Esophagus muscularis mucosa (tissue), 3 donors: Measurements from ENCODE around the gene GPR62.

Experiments used
- EP300 ChIP-seq: sonication (generic); formaldehyde crosslinking; IDR thresholded peaks from one replicate; pipeline ENCODE4 v1.6.1; 2017; ENCODE audit warnings: antibody characterized with exemption
- TF ChIP-seq, protein P1 (sequence below), 3 experiments: fragments of 200-600 bp in 2 of 3; fragments of 450-650 bp in 1 of 3; sonication (generic) in 2 of 3; IDR thresholded peaks; one replicate each; pipeline ENCODE4 v1.5.1; 2017 to 2019; ENCODE audit warnings: antibody characterized with exemption in 3 of 3, mild to moderate bottlenecking in 2 of 3, moderate library complexity in 1 of 3

DNA sequence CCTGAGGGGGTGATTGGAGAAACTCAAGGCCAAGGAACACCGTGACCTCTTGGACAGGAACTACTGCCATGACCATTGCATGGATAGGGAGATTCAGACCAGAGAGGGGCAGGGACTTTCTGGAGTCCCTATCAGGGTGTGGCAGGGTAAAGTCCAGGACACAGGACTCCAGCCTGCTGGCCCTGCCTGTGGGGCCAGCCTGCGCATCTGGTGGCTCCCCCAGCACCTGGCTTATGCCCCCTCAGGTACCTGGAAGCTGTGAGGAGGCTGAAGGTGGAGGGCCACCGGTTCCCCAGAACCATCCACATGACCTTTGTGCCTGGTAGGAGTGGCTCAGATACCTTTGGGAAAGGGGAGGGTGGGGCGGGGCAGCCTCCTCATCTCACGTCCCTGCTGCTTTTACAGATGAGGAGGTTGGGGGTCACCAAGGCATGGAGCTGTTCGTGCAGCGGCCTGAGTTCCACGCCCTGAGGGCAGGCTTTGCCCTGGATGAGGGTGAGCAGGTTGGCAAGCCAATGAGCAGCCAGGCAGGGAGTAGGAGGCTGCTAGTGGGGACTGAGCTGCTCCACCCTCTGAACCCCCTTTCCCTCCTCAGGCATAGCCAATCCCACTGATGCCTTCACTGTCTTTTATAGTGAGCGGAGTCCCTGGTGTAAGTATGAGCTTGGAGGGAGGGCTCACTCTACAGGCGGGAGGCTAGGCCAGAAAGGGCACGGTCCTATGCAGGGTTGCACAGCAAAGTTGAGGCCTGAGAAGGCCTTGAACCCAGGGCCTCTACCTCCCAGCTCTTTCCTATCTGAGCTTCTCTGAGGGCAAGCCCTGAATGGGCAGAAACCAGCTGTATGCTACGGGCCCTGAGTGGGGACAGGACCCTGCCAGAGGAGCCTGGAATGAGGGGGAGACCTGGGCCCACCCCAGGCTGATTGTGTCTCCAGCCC is 31.1 kb downstream of the GPR62 start:
- TF ChIP-seq, protein P1, sequence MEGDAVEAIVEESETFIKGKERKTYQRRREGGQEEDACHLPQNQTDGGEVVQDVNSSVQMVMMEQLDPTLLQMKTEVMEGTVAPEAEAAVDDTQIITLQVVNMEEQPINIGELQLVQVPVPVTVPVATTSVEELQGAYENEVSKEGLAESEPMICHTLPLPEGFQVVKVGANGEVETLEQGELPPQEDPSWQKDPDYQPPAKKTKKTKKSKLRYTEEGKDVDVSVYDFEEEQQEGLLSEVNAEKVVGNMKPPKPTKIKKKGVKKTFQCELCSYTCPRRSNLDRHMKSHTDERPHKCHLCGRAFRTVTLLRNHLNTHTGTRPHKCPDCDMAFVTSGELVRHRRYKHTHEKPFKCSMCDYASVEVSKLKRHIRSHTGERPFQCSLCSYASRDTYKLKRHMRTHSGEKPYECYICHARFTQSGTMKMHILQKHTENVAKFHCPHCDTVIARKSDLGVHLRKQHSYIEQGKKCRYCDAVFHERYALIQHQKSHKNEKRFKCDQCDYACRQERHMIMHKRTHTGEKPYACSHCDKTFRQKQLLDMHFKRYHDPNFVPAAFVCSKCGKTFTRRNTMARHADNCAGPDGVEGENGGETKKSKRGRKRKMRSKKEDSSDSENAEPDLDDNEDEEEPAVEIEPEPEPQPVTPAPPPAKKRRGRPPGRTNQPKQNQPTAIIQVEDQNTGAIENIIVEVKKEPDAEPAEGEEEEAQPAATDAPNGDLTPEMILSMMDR (IDR thresholded peaks at IDR 0.05), result no peak
- TF ChIP-seq EP300, result no peak
